D341Med (cell line): ENCODE measurements around the gene CRABP1.
"Not testable (repeated sequence)": the region's sequence is repeated elsewhere in the genome, so short reads cannot be mapped to it uniquely, and the experiment has no call there.

Experiments
- DNase-seq: peaks from one replicate; pipeline ENCODE4 v3.0.0; 2012; ENCODE audit warnings: low spot score

Gene CRABP1

DNA sequence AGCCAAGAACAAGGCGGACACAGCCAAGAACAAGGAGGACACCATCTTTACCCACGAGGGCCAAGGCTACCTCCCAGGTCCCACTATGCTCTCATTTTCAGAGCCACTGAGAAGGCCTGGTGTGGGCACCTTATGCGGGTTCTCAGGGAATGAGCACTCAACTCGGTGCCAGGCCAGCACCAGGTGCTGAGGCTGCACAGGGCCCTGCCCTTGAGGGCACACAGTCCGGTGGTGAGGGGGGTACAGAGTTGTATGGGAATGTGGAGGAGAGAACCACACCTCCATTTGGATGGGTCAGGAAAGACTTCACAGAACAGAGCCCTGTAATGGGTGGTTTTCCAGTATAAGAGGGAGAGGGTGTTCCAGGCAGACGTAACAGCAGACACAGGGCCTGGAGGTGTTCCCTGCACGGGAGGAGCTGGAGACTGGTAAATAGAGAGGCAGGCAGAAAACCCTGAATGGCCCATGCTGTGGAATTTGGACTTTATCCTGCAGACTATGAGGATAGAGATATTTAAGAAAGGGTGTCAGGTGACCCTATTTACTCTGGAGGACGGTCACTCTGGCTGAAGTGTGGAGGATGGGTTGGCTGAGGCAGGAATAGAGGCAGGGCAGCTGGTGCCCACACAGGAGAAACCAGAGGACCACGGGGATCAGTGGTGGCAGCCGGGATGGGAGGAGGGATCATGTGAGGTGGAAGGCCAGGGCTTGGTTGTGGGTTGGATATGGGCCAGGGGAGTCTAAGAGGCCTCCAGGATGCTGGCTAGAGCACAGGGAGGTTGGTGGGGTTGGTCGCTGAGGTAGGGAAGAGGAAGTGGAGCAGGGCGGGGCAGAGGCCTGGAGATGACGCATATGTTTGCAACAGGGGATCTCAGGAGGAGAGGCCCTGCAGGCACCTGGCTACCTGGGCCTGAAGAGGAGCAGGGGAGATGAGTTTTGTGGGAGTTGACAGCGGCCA, 34.6 kb downstream of the CRABP1 start:
- no peak for DNase-seq

- not testable (repeated sequence) for DNase-seq
Observed at GRCh38 chr15:78380143-78380542, 40.0 kb downstream of the CRABP1 start.

DNA sequence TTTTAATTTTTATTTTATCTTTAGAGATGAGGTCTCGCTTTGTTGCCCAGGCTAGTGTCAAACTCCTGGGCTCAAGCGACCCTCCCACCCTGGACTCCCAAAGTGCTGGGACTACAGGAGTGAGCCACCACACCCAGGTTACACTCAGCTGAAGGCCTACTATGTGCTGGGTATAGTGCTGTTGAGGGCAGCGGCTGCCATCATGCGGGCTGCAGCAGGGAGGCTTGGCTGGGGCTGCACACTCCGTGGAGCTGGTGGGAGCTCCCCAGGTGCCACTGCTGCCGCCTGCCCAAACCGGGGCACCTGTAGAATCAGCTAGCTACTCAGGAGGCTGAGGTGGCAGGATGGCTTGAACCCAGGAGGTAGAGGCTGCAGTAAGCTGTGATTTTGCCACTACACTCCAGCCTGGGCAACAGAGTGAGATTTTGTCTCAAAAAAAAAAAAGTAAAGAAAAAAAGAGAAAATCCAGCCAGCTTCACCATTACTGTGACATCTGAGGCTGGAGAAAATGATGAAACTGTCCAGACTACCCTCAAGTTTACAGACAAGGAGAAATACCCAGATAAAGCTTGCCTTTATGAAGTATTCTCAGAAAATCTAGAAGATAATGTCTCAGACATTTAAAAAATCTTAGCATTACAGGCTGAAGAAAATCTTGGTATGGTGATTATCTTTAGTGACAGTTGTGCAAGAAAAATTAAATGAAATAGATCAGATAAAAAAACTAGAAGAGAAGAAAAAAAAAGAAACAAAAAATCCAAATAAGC, 42.1 kb downstream of the CRABP1 start:
- DNase-seq, result no peak

DNA sequence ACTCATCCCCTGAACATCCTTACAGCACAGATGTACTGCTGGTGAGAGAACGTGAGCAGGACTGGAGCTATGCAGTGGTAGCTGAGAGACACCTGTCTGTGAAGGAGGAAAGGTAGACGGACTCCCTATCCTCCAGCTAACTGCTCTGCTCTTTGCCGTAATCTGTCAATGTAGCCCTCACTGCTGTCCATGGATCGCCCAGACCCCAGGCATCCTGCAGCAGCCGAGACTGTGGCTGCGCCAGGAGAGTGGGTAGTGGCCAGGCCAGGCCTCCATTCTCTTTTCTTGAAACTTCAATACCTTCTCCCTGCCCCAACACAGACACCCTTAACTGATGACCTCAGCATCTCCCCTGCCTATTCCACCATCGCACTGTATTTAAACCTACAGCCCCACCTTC, 44.5 kb downstream of the CRABP1 start:
- DNase-seq, result no peak

DNA sequence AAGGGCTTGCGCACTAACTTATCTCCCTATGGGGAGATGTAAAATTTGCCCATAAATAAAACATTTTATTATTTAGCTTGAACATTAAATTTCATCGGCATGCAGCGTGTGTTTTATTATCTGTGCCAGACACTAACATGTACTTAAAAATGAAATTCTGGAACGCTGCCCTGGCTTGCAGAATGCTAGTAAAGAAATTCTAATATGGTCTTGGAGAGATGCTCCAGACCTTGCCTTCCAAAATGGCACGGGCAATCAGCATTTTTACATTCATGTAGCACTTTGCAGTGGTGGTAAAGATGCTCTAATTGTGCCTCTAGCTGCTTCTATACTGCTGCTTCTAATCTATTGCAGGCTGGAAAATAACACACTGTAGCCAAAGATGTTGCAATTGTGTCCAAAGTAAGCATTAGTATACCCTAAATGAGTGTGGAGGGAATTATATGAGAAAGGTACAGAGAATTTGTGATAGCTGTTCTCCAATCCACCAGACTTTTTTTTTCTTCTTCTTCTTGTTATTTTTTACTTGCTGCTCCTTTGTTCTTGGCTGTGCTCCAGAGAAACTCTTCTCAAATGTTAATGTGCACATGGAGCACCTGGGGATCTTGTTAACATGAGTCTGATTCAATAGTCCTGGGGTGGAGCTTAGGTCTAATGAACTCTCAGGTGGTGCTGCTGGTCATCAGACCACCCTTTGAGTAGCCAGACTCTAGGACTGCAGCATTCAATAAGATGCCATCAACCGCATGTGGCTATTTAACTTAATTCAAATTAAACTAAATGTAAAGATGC, 47.3 kb downstream of the CRABP1 start:
- no peak for DNase-seq

DNA sequence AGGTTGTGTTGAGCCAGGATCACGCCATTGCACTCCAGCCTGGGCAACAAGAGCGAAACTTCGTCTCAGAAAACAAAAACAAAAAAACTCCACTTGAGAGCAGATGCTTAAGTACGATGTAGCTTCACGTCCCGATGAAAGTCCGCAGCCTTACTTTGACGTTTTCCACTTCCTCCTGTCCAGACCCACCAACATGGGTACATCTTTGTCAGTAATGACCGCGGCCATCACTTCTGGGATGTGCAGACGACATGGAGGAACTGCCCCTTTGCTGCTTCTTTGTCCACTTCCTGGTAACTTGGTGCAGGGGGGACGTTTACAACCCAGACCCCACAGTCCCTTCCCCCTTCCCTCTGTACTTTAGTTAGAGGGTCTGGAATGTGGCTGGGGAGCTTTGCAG, 48.7 kb downstream of the CRABP1 start:
- DNase-seq, result no peak

DNA sequence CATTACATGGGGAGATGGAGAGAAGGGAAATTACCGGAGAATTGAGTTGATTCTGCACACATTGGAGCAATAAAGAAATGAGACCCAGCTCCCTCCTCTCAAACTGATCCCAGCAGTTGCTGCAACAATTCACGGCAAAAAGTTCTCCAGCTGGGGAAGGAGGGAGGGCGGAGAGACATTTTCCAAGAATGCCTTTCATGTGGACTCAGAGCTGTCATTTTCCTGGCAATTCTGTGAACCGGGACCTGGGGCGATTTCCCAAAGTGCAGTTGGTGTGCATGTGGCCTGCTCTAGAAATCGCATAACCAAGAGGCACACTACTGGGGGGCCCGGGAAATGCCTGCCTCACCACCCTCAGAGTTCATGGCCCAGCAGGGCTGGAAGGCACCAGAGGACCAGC, 49.2 kb downstream of the CRABP1 start:
- DNase-seq, result no peak

GRCh38 chr15:78389738-78390137, 49.6 kb downstream of the CRABP1 start:
- no peak for DNase-seq

DNA sequence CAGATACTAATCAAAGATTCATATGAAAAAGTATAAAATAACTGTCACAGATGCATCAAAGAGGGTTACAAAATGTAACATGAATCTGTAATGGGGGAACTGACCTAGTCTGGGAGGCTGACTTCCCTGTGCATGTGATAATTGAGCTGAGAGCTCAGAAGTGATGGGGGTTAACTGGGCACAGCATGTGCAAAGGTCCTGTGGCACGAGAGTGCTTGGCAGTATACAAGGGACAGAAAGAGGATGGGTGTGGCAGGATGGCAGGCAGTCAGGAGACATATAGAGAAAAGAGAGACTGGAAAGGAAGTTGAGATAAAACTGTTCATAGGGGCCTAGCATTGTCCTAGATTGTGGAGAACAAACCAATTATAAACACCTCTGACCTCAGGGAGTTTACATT, 50.1 kb downstream of the CRABP1 start:
- no peak for DNase-seq

- no peak for DNase-seq
Observed at GRCh38 chr15:78390826-78391225, 50.7 kb downstream of the CRABP1 start.

DNA sequence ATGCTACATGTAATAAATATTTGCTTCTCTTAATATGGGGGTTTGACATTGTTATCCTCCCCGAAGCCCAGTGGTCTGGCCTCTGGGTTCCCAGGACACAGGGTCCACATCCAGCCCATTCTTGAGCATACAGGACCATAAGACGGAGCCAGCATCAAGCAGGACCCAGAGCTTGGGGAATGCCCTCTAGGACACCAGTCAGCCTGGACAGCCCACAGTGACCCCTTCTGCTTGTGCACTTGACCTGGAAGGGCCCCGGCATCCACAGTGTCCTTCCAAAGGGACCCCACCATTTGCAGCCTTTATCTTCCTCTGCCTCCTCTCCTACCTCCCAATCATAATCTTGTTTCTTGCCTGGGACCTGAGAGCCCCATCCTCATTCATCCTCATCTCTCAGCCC, 51.6 kb downstream of the CRABP1 start:
- DNase-seq, result no peak

- no peak for DNase-seq
Observed at GRCh38 chr15:78392430-78392829, 52.3 kb downstream of the CRABP1 start.

DNA sequence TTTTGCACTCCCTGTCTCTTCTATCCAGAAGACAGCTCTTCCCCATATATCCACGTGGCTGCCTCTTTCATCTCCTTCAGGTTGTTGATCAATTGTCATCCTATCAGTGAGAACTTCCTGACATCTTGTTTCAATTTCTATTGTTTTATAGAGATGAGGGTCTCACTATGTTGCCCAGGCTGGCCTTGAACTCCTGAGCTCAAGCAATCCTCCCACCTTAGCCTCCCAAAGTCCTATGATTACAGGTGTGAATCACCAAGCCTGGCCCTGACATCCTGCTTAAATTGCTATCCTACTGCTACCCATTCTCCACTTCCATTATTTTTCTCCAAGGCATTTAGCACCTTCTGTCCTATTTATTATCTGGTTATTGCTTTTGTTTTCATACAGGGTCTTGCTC, 53.0 kb downstream of the CRABP1 start:
- DNase-seq, result no peak

- DNase-seq, result no peak
Observed at GRCh38 chr15:78394026-78394425, 53.9 kb downstream of the CRABP1 start.

DNA sequence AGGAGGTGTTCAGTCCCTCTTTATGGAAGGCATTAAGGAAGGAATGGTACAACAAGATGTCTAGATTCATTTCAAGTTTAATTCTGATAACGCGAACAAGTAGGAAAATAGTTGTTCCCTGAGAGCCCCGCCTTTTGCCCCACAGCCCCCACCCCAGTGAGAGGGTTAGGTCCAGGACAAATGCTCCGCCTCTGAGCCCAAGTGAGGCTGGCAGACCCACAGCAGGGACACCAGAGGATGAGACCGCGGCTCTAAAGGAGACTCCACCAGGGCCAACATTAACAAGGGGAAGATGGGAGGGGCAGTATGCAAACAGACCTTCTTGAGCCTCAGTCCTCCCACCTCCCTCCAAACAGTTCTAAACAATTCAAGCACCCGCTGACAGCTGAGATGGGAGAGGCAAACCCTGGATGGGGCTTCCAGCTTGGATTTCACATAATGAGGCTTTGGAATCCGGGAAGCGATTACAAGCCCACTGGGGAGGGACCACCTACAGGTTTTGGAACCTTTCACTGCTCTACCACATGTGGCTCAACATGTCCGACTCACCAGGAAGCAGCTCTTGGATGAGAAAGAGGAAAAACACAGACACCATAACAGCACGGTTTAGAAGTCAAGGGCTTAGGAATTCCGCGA, 54.9 kb downstream of the CRABP1 start:
- no peak for DNase-seq

GRCh38 chr15:78396186-78396814, 56.1 kb downstream of the CRABP1 start:
- no peak for DNase-seq

DNA sequence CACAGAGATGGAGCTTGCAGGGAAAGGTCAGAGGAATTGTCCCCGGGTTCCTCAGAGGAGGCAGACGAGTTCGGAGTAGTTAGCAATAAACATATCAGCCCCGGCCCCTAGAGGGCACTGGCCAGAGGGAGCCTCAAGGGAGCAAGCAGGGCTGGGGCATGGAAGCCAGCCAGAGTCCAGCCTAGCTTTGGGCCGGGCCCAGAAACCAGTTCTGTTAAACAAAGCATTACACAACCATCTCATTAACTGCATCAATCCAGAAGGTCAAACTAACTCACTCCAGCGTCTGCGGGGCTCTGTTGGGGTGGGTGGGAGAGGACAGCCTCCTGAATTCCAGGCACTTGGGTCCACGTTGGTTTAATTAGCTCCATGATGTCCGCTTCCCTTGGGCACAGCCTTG, 56.8 kb downstream of the CRABP1 start:
- no peak for DNase-seq

DNA sequence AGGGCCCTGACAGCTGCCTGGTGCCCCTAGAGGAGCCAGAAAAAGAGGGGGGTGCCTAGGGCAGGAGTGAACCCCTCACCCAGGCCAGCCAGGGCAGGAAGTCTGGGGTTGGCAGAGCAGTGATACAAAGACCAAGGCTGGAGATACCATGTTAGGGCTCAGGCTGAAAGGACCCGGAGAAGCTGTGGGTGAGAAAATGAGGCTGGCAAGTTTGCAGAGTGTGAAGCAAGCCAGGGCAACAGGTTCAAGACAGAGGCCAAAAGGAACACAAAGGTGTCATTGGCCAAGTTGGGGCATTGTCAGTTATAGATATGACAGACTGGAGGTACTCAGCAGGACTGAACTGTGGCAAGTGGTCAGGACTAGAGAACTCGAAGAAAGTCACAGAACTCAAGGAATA, 57.2 kb downstream of the CRABP1 start:
- no peak for DNase-seq
